ENCODE data around the gene FHOD3.
"Not testable (repeated sequence)": the region's sequence is repeated elsewhere in the genome, so short reads cannot be mapped to it uniquely, and the experiment has no call there.

The FHOD3 gene

GRCh38 chr18:36455931-36456330, 158.4 kb downstream of the FHOD3 start:
- no peak for DNase-seq

DNA sequence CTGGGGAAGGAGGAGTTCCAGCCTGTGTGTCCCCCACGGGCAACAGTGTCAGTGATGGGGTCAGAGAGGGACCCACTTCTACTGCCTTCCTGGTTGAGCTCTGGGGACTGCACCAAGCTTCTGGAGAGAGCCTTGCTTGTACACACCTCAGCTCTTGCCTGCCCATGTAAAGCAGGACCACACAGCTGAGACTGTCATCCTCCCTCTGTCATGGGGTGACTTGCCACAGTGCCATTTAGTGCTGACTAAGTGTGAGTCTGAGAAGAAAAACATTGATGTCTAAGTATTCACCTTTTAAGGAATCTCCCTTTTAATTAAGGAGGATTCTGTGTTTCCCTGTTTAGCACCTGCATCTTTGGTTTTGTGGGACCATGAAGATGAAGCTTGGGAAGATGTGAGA, 159.1 kb downstream of the FHOD3 start:
- no peak for DNase-seq

- DNase-seq, result no peak
Measured at GRCh38 chr18:36457683-36458082, 160.2 kb downstream of the FHOD3 start.

DNA sequence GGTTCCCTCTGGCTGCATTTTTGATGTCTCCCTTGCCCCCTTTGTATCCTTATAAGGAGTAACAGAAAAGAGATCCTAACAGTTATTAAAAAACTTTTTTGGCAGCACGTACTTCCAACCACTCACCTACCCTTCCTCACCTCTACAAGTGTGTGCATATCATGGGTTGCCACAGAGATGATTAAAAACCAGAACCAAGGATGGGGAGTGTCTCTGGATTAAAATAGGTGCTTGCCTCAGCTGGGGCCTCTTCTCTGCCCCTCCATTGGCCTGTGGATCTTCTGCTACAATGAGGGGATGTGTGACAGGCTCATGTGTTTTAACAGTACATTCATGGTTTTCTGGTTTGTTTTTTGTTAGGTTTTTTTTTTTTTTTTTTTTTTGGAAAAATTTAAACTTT, 160.8 kb downstream of the FHOD3 start:
- DNase-seq, result no peak

DNA sequence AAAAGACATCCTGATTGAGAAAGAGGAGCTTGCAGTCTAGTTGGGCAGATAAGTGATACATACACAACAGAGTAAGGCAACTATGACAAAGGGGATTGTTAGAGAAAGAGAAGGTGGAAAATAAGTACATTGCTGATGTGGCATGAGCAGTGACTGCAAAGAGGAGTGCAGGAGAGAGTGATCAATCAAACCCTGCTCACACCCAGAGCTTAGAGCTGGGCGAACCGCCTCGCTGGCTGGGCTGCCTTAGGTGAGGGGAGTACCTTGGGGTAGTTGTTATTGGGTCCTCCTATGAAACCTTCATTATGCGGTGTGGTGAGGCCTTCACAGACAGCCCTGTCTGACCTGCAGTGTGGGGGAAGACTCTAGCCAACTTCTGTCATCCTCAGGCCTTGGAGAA, 161.7 kb downstream of the FHOD3 start:
- DNase-seq, result no peak

DNA sequence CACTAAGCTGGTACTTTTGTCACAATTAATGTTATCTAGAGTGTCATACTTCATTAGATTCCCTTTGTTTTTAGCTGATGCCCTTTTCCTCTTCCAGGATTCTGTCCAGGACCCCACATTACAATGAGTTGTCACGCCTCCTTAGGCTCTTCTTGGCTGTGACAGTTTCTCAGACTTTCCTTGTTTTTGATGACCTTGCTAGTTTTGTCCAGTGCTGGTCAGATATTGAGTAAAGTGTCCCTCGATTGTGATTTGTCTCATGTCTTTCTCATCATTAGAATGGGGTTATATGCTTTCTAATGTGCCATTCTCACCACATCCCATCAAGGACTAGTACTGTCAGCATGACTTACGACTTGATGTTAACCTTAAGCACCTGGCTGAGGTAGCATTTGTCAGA, 162.3 kb downstream of the FHOD3 start:
- DNase-seq, result no peak

DNA sequence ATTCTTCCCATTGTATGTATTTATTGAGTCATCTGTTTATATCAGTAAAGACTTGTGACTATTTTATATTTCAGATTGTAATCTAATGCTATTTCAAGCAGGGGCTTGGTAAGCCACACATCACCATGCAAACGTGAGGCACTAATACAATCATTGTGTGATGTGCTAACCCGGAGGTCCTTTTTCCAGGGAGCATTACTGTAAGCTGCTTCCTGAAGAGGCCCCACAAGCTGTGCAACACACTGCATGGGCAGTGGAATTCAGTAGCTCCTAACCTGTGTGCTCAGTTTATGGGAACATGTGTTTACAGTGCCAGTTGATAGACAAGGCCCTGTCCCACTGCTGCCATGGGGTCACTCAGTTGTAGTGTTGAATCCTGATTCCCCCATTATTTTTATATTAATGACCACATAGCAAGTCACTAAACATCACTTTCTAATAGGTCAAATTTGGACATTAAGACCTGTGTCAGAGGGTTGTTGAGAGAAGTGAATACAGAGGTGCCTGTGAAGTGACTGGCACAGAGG, 162.9 kb downstream of the FHOD3 start:
- no peak for DNase-seq

- no peak for DNase-seq
Measured at GRCh38 chr18:36460854-36461253, 163.3 kb downstream of the FHOD3 start.

DNA sequence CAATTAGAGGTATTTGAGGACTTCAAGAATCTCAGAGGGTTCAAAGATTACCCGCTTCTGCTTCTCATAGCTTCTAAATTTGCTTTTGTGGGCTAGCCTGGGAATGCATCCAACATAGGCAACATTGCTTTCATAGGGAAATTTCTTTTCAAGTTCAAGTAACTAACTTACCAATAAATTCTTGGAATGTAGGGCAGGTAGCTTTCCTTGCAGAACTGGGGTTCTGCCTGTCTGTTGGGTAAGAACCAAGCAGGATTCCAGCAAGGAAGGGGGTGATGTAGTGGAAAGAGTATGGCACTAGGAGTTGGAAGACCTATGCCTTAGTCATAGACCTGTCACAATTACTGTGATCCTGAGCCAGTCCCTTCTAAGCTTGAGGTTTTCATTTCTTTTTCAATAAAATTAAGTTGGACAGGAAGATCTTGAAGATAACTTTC, 164.1 kb downstream of the FHOD3 start:
- no peak for DNase-seq

- not testable (repeated sequence) for DNase-seq
Measured at GRCh38 chr18:36463516-36463915, 166.0 kb downstream of the FHOD3 start.

- no peak for DNase-seq
Measured at GRCh38 chr18:36464126-36464651, 166.7 kb downstream of the FHOD3 start.

DNA sequence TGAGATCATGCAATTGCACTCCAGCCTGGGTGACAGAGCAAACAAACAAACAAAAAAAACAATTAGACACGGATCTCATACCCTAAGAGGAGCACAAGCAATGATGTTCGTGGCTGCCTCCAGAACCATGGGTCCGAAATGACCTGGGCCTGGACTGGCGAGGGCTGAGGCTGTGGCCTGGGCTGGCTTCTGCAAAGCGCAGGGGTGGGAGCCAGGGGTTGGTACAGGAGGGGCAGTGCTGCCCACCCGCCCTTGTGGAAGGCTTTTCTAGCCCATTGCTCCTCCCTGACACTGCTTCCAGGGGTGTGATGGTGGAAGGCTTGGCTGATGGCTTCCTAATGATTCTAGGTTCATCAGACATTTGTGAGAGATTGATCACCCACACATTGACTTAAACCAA, 167.8 kb downstream of the FHOD3 start:
- DNase-seq, result no peak

GRCh38 chr18:36465970-36466369, 168.5 kb downstream of the FHOD3 start:
- DNase-seq, result no peak

- DNase-seq, result no peak
Measured at GRCh38 chr18:36467614-36468013, 170.1 kb downstream of the FHOD3 start.

GRCh38 chr18:36468161-36468560, 170.6 kb downstream of the FHOD3 start:
- no peak for DNase-seq

DNA sequence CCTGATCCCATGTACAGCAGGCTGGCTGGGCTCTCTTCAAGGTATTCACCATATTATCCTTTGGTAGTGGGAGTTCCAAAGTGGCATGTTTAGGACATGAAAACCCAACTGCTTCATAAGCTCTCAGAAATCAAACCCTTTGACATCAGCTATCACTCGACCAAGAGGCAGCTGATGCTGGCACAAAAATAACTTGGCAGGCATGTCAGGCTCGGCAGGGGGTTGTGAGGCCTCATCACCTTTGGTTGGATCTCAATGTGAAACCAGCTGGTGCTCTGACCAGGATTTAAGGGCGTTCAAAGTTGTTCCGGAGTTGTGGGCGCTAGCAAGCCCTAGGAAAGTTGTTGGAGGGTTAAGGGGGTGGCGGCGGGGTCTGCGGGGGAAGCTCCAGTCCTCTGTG, 171.9 kb downstream of the FHOD3 start:
- no peak for DNase-seq

GRCh38 chr18:36470896-36471295, 173.4 kb downstream of the FHOD3 start:
- no peak for DNase-seq

DNA sequence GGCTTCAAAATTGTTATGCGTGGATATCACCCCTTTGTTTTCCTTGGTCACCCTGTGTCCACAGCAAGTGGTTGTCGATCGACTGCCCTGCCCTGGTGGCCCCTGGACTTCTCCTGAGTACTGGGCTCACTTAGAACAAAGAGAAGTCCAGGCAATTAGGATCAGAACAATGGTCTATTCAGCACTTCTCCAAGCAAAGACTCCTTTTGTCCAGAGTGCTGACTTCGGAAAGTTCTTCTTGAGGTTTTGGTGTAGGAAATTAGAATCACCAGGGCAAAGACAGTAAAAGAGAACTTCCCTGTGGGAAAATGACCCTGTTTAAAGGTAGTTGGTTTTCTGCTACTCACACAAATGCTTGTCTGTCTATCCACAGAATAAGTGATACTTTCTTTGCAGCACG, 173.9 kb downstream of the FHOD3 start:
- no peak for DNase-seq

DNA sequence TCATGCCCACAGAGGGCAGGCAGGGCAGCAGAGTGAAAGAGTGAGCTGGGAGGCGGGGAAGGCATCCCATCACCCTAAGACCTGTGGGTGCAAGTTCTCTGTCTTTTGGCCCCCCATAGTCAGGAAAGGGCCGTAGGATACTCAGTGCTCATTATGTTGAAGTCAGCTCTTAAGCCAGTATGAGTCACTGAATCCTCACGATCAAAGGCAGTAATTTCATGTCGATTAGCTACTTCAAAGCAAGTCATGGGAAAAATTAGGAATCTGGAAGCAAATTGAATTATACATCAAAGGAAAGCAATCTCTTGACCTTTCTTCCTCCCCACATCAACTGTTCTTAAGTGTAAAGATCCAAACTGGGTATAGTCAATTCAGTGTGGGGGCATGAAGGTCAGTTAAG, 178.9 kb downstream of the FHOD3 start:
- no peak for DNase-seq

GRCh38 chr18:36477776-36478175, 180.3 kb downstream of the FHOD3 start:
- DNase-seq, result no peak

DNA sequence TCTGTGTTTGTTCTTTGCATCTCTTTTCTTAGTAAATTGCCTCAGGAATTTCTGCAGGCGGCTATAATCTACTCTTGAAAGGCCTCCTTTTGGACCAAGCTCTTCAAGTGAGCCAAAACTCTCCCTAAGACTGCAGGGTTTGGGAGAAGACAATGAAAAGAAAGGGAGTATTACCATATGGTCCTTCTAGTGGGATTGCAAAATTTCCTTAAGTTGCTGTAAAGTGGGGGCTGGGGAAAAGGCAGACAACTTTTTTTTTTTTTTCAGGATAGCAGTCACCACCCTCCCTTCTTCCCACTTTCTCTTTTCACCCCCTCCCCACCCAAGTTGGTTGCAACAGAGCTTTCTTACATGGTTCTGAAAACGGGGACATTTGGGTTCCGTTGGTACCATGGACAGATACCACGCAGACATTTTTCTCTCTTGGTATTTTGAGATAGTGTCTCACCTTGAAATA, 183.7 kb downstream of the FHOD3 start:
- no peak for DNase-seq

DNA sequence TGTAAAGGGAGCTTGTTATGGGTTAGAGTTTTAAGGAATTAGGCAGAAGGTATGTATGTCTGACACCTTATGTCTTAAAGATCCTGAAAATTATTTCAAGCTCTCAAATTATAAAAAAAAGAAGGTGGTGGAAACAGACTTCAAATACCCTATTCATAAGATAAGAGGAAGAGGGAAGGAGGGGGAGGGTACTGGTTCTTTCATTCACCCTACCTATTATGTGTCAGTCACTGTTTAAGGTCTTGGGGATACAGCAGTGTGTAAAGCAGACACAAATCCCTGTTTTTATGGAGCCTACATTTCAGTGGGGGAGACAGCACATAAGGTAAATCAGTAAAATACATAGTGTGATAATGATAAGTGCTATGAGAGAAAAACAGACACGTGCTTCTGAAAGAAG, 184.4 kb downstream of the FHOD3 start:
- no peak for DNase-seq

GRCh38 chr18:36484591-36484990, 187.1 kb downstream of the FHOD3 start:
- no peak for DNase-seq

- DNase-seq, result no peak
Measured at GRCh38 chr18:36485772-36486171, 188.3 kb downstream of the FHOD3 start.

DNA sequence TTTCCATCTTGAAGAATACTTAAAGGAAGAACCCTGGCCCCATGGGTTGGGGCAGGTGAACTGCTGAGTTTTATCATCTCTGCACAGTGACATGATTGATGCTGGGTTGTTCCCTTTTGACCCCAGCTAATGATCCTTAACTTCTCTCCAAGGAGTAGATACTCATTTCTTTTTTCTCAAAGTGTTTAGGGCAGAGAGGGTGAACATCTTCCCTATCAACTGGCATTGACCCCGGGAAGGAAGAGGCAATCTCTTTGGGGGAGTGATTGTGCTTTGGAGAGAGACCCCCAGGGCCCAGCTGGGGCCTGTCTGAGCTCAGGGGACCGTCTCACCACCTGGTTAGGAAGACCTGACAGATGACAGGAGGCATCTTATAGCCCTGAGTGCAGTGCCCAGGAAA, 190.6 kb downstream of the FHOD3 start:
- DNase-seq, result no peak
